Measurements from ENCODE around the gene MCF2L. TPM values are rescaled to one million over a fixed set of nuclear protein-coding genes. Genes with fewer than 3 reads are reported as not detected.

The MCF2L gene
- total RNA-seq, 1 donor from 2014 or later: 5.6 TPM

- H3K27ac Mint-ChIP-seq (ENCODE audit: unreplicated experiment): no peak overlapping the region
- peaks cover 4% of the 10 kb centered on the region for H3K36me3 Mint-ChIP-seq (ENCODE audit: unreplicated experiment)
- no peak overlapping the region for H3K4me3 Mint-ChIP-seq (ENCODE audit: unreplicated experiment)
- H3K27me3 Mint-ChIP-seq (ENCODE audit: unreplicated experiment): peaks cover 23% of the 10 kb centered on the region
- H3K4me1 Mint-ChIP-seq (ENCODE audit: unreplicated experiment): no peaks in the 10 kb centered on the region
- no peak for TF ChIP-seq CTCF (IDR thresholded peaks at IDR 0.05)
- H3K9me3 Mint-ChIP-seq (ENCODE audit: unreplicated experiment): peaks cover 4% of the 10 kb centered on the region
- no peak for DNase-seq (ENCODE audit: extremely low spot score, unreplicated experiment)
Measured at GRCh38 chr13:113041293-113041690, 72.3 kb downstream of the MCF2L start.

GRCh38 chr13:113041896-113042295 lies 72.9 kb downstream of the MCF2L start:
- H3K4me1 Mint-ChIP-seq (ENCODE audit: unreplicated experiment): no peaks in the 10 kb centered on the region
- H3K27ac Mint-ChIP-seq (ENCODE audit: unreplicated experiment): no peak overlapping the region
- peaks cover 4% of the 10 kb centered on the region for H3K36me3 Mint-ChIP-seq (ENCODE audit: unreplicated experiment)
- H3K27me3 Mint-ChIP-seq (ENCODE audit: unreplicated experiment): peaks cover 24% of the 10 kb centered on the region
- TF ChIP-seq CTCF (IDR thresholded peaks at IDR 0.05): no peak
- H3K4me3 Mint-ChIP-seq (ENCODE audit: unreplicated experiment): no peak overlapping the region
- no peak for DNase-seq (ENCODE audit: extremely low spot score, unreplicated experiment)
- peaks cover 4% of the 10 kb centered on the region for H3K9me3 Mint-ChIP-seq (ENCODE audit: unreplicated experiment)

- H3K4me1 Mint-ChIP-seq (ENCODE audit: unreplicated experiment): no peaks in the 10 kb centered on the region
- H3K9me3 Mint-ChIP-seq (ENCODE audit: unreplicated experiment): peaks cover 3% of the 10 kb centered on the region
- no peak overlapping the region for H3K27ac Mint-ChIP-seq (ENCODE audit: unreplicated experiment)
- H3K27me3 Mint-ChIP-seq (ENCODE audit: unreplicated experiment): peaks cover 24% of the 10 kb centered on the region
- H3K36me3 Mint-ChIP-seq (ENCODE audit: unreplicated experiment): peaks cover 3% of the 10 kb centered on the region
- no peak for TF ChIP-seq CTCF (IDR thresholded peaks at IDR 0.05)
- DNase-seq (ENCODE audit: extremely low spot score, unreplicated experiment): no peak
- H3K4me3 Mint-ChIP-seq (ENCODE audit: unreplicated experiment): no peak overlapping the region
Measured at GRCh38 chr13:113042456-113042855, 73.4 kb downstream of the MCF2L start.

GRCh38 chr13:113043001-113043630 lies 74.1 kb downstream of the MCF2L start:
- H3K27ac Mint-ChIP-seq (ENCODE audit: unreplicated experiment): no peak overlapping the region

GRCh38 chr13:113043931-113044330 lies 74.9 kb downstream of the MCF2L start:
- H3K9me3 Mint-ChIP-seq (ENCODE audit: unreplicated experiment): no peaks in the 10 kb centered on the region
- H3K4me3 Mint-ChIP-seq (ENCODE audit: unreplicated experiment): no peak overlapping the region
- no peaks in the 10 kb centered on the region for H3K36me3 Mint-ChIP-seq (ENCODE audit: unreplicated experiment)
- DNase-seq (ENCODE audit: extremely low spot score, unreplicated experiment): no peak
- no peak for TF ChIP-seq CTCF (IDR thresholded peaks at IDR 0.05)
- peaks cover 21% of the 10 kb centered on the region for H3K27me3 Mint-ChIP-seq (ENCODE audit: unreplicated experiment)
- H3K27ac Mint-ChIP-seq (ENCODE audit: unreplicated experiment): no peak overlapping the region
- H3K4me1 Mint-ChIP-seq (ENCODE audit: unreplicated experiment): no peaks in the 10 kb centered on the region

More at GRCh38 chr13:113043001-113043630, 74.1 kb downstream of the MCF2L start:
- no peak for TF ChIP-seq CTCF (IDR thresholded peaks at IDR 0.05)
- no peak for DNase-seq (ENCODE audit: extremely low spot score, unreplicated experiment)
- peaks cover 22% of the 10 kb centered on the region for H3K27me3 Mint-ChIP-seq (ENCODE audit: unreplicated experiment)
- H3K4me1 Mint-ChIP-seq (ENCODE audit: unreplicated experiment): no peaks in the 10 kb centered on the region
- no peaks in the 10 kb centered on the region for H3K9me3 Mint-ChIP-seq (ENCODE audit: unreplicated experiment)
- no peak overlapping the region for H3K4me3 Mint-ChIP-seq (ENCODE audit: unreplicated experiment)
- no peaks in the 10 kb centered on the region for H3K36me3 Mint-ChIP-seq (ENCODE audit: unreplicated experiment)

All from osteocyte (in vitro differentiated cells).